HG02981 (cell line): ENCODE results near the gene PIGH.
A peak's percentile ranks its signal among the peaks of the same experiment; 100 is the strongest.
"Not testable (repeated sequence)": the region's sequence is repeated elsewhere in the genome, so short reads cannot be mapped to it uniquely, and the experiment has no call there.

ENCODE experiments used
- ATAC-seq: cut with Tn5 transposase; IDR thresholded peaks from one replicate; pipeline ENCODE4 v1.9.1; 2021; ENCODE audit warnings: mild to moderate bottlenecking, moderate library complexity; ENCODE audit not compliant: unreplicated experiment

PIGH gene

GRCh38 chr14:67610491-67610890, 10.4 kb upstream of the PIGH start:
- no peak for ATAC-seq

- no peak for ATAC-seq
Measured at GRCh38 chr14:67609642-67610310, 9.7 kb upstream of the PIGH start.

GRCh38 chr14:67607646-67608045, 7.6 kb upstream of the PIGH start:
- ATAC-seq, result no peak

- ATAC-seq, result peak; percentile 80
Measured at GRCh38 chr14:67602995-67603545, 3.0 kb upstream of the PIGH start.

- no peak for ATAC-seq
Measured at GRCh38 chr14:67602076-67602475, 2.0 kb upstream of the PIGH start.

GRCh38 chr14:67600562-67600974, 500 bp upstream of the PIGH start:
- ATAC-seq, result not testable (repeated sequence)

- ATAC-seq, result no peak
Measured at GRCh38 chr14:67595392-67595791, 4.7 kb downstream of the PIGH start.

GRCh38 chr14:67593650-67594049, 6.4 kb downstream of the PIGH start:
- not testable (repeated sequence) for ATAC-seq

- ATAC-seq, result no peak
Measured at GRCh38 chr14:67589204-67589770, 10.8 kb downstream of the PIGH start.

GRCh38 chr14:67586369-67586768, 13.7 kb downstream of the PIGH start:
- ATAC-seq, result no peak

- no peak for ATAC-seq
Measured at GRCh38 chr14:67584978-67585377, 15.1 kb downstream of the PIGH start.

- ATAC-seq, result no peak
Measured at GRCh38 chr14:67583711-67584644, 16.1 kb downstream of the PIGH start.

- ATAC-seq, result no peak
Measured at GRCh38 chr14:67582061-67582460, 18.0 kb downstream of the PIGH start.

- ATAC-seq, result no peak
Measured at GRCh38 chr14:67581643-67582042, 18.4 kb downstream of the PIGH start.

GRCh38 chr14:67580336-67581171, 19.5 kb downstream of the PIGH start:
- no peak for ATAC-seq

- ATAC-seq, result no peak
Measured at GRCh38 chr14:67579636-67580035, 20.4 kb downstream of the PIGH start.

GRCh38 chr14:67579040-67579439, 21.0 kb downstream of the PIGH start:
- no peak for ATAC-seq

- ATAC-seq, result no peak
Measured at GRCh38 chr14:67577909-67578749, 21.9 kb downstream of the PIGH start.

- no peak for ATAC-seq
Measured at GRCh38 chr14:67577181-67577808, 22.8 kb downstream of the PIGH start.
